ENCODE data around the gene CBFB. TPM values are rescaled to one million over a fixed set of nuclear protein-coding genes. Genes with fewer than 3 reads are reported as not detected.

CBFB gene
- total and polyA plus RNA-seq, 2 of the 13 experiments (the other 11 are each of a cell fraction or from before 2014, with no cell fraction given) = 22.1 to 70.8 TPM

- TF ChIP-seq TAF1 (CRISPR knock-in tag; IDR thresholded peaks at IDR 0.05) (peak; percentile 13; the same call in 1 of the 2 replicates), CSRNP1 (CRISPR knock-in tag; IDR thresholded peaks at IDR 0.05) (0 out of 2 replicates have a peak, but pooled peaks have one; percentile 37), UBTF (CRISPR knock-in tag; IDR thresholded peaks at IDR 0.05) (peak; percentile 95; the same call in 1 of the 2 replicates), ZNF232 (CRISPR knock-in tag; IDR thresholded peaks at IDR 0.05; ENCODE audit: borderline replicate concordance) (0 out of 2 replicates have a peak, but pooled peaks have one; percentile 7), ZNF230 (CRISPR knock-in tag; IDR thresholded peaks at IDR 0.05) (0 out of 2 replicates have a peak, but pooled peaks have one; percentile 76), ZC3H4 (CRISPR knock-in tag; IDR thresholded peaks at IDR 0.05; ENCODE audit: borderline replicate concordance) (no peak), ZNF761 (CRISPR knock-in tag; conservative IDR thresholded peaks at IDR 0.05) (0 out of 2 replicates have a peak, but pooled peaks have one; percentile 17), ZFAT (CRISPR knock-in tag; conservative IDR thresholded peaks at IDR 0.05) (peak; percentile 72; the same call in 1 of the 2 replicates), ZNF574 (CRISPR knock-in tag; IDR thresholded peaks at IDR 0.05) (peak; percentile 47; the same call in 1 of the 2 replicates), ZNF343 (CRISPR knock-in tag; IDR thresholded peaks at IDR 0.05) (0 out of 2 replicates have a peak, but pooled peaks have one; percentile 40), YEATS2 (CRISPR knock-in tag; IDR thresholded peaks at IDR 0.05; ENCODE audit: borderline replicate concordance) (no peak), ZNF652 (CRISPR knock-in tag; IDR thresholded peaks at IDR 0.05; ENCODE audit: borderline replicate concordance, low read depth) (peak; percentile 64; the same call in 1 of the 2 replicates), TFDP2 (CRISPR knock-in tag; IDR thresholded peaks at IDR 0.05) (peak; percentile 56; the same call in 1 of the 2 replicates), HOXD1 (CRISPR knock-in tag; IDR thresholded peaks at IDR 0.05) (0 out of 2 replicates have a peak, but pooled peaks have one; percentile 19), ZNF607 (CRISPR knock-in tag; IDR thresholded peaks at IDR 0.05; ENCODE audit: borderline replicate concordance) (peak; percentile 77), ZNF414 (CRISPR knock-in tag; IDR thresholded peaks at IDR 0.05) (0 out of 2 replicates have a peak, but pooled peaks have one; percentile 36)
Measured at GRCh38 chr16:67013823-67014633, 14.9 kb upstream of the CBFB start (continued).
